Activated CD8-positive, alpha-beta T cell treated with anti-CD3 and anti-CD28 coated beads for 36 hours (primary cell): ENCODE measurements around the gene UBAC1. TPM values are rescaled to one million over a fixed set of nuclear protein-coding genes. Genes with fewer than 3 reads are reported as not detected.

Source experiments
- ATAC-seq: fragments of 200-7000 bp; cut with Tn5 transposase; one replicate; pipeline ENCODE4 v1.10.0; 2021; ENCODE audit warnings: mild to moderate bottlenecking, moderate library complexity
- CTCF ChIA-PET: fragments of 350-600 bp; sonication (Branson Sonifier 250); formaldehyde crosslinking; loops from one replicate; lab custom pipeline; 2021; ENCODE audit warnings: antibody characterized with exemption; lab: Charles Lee
- POLR2A ChIA-PET: fragments of 350-600 bp; sonication (Branson Sonifier 250); formaldehyde crosslinking; loops from one replicate; lab custom pipeline; 2021; ENCODE audit warnings: antibody characterized with exemption; lab: Charles Lee
- DNase-seq: peaks from one replicate; pipeline ENCODE4 v3.0.0-alpha.2; 2020
- H3K27ac Mint-ChIP-seq: one replicate; pipeline ENCODE4 v1.8.0; 2021; ENCODE audit warnings: mild to moderate bottlenecking, mixed read lengths
- H3K27me3 Mint-ChIP-seq: one replicate; pipeline ENCODE4 v1.8.0; 2021; ENCODE audit warnings: mixed read lengths
- H3K36me3 Mint-ChIP-seq: one replicate; pipeline ENCODE4 v1.8.0; 2021; ENCODE audit warnings: low read depth, mixed read lengths
- H3K4me1 Mint-ChIP-seq: one replicate; pipeline ENCODE4 v1.8.0; 2021; ENCODE audit warnings: low read depth, mixed read lengths
- H3K4me3 Mint-ChIP-seq: one replicate; pipeline ENCODE4 v1.8.0; 2021; ENCODE audit warnings: mild to moderate bottlenecking, moderate library complexity, mixed read lengths
- H3K9me3 Mint-ChIP-seq: one replicate; pipeline ENCODE4 v1.8.0; 2021; ENCODE audit warnings: mixed read lengths
- intact Hi-C: fragments of 100-400 bp; cut with micrococcal nuclease; formaldehyde crosslinking; loops from one replicate; pipeline ENCODE4 v1.10.0; 2022
- total RNA-seq, 2 experiments: library from RNA; stranded (reverse); gene quantifications; one replicate each; pipeline ENCODE4 v1.2.3, GENCODE V29; 2021
- TF ChIP-seq, protein P1 (sequence below): fragments of 200-600 bp; IDR thresholded peaks from one replicate; pipeline ENCODE4 v1.8.0; 2022; ENCODE audit warnings: antibody characterized with exemption, mild to moderate bottlenecking

The UBAC1 gene
- total RNA-seq, 2 experiments from 2014 or later: 32.4 to 34.3 TPM

DNA sequence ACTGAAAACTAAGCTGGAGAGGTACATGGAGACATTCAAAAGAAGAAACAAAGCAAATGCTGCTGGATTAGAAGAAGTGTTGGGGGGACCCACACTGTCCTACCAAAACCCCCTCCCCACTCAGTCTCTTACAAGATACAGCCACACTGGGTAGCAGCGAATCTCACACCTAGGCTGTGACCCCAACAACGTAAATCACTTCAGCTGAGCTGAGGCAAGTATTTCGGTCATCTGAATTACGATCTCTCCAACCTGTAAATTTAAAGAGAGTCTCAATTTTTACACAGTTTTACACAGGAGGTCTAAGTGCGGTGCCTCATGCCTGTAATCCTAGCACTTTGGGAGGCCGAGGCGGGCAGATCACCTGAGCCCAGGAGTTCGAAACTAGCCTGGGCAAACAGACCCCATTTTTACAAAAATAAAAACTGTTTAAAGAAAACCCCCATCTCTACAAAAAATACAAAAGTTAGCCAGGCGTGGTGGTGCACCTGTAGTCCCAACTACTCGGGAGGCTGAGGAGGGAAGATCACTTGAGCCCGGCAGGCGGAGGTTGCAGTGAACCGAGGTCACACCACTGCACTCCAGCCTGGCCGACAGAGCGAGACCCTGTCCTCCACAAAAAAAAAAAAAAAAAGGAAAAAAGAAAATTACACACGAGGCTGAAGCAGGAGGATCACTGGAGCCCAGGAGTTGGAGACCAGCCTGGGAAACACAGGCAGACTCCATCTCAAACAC is 57.2 kb downstream of the UBAC1 start:
- H3K27ac Mint-ChIP-seq: no peak overlapping the region
- ChIA-PET POLR2A (interaction anchor here (1.3 kb wide), 1 partner anchor 36 kb away, joined by 3 read pairs; no protein-coding TSS in a partner anchor), CTCF (no interaction called here)
- DNase-seq: no peak
- H3K9me3 Mint-ChIP-seq: peaks cover 8% of the 10 kb centered on the region
- no peak overlapping the region for H3K4me3 Mint-ChIP-seq
- no peaks in the 10 kb centered on the region for H3K27me3 Mint-ChIP-seq
- TF ChIP-seq, protein P1, sequence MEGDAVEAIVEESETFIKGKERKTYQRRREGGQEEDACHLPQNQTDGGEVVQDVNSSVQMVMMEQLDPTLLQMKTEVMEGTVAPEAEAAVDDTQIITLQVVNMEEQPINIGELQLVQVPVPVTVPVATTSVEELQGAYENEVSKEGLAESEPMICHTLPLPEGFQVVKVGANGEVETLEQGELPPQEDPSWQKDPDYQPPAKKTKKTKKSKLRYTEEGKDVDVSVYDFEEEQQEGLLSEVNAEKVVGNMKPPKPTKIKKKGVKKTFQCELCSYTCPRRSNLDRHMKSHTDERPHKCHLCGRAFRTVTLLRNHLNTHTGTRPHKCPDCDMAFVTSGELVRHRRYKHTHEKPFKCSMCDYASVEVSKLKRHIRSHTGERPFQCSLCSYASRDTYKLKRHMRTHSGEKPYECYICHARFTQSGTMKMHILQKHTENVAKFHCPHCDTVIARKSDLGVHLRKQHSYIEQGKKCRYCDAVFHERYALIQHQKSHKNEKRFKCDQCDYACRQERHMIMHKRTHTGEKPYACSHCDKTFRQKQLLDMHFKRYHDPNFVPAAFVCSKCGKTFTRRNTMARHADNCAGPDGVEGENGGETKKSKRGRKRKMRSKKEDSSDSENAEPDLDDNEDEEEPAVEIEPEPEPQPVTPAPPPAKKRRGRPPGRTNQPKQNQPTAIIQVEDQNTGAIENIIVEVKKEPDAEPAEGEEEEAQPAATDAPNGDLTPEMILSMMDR: no peak
- H3K36me3 Mint-ChIP-seq: peaks cover 36% of the 10 kb centered on the region
- H3K4me1 Mint-ChIP-seq: peaks cover 52% of the 10 kb centered on the region
- intact Hi-C loops: no loop called here
- ATAC-seq: no peak

DNA sequence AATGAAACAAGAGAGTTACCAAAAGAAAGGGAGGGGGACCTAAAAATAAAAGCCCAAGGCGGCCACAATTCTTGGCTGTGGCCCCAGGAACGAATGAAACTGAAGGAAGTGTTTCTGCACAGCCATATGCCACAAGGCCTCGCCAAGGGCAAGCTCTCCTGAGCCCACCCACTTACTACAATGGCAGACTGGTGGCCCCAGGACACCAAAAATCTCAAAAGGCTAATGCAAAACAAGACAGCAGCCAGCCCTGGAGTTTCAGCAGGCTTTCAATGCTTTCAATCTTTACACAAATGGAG is 57.9 kb downstream of the UBAC1 start:
- Mint-ChIP-seq H3K4me3 (no peak overlapping the region), H3K4me1 (peaks cover 52% of the 10 kb centered on the region), H3K27me3 (no peaks in the 10 kb centered on the region), H3K36me3 (peaks cover 34% of the 10 kb centered on the region), H3K27ac (no peak overlapping the region), H3K9me3 (peaks cover 8% of the 10 kb centered on the region)
- CTCF ChIA-PET: no interaction called here
- intact Hi-C loops: no loop called here
- DNase-seq (no peak), ATAC-seq (no peak)
- TF ChIP-seq, protein P1: no peak
- POLR2A ChIA-PET: interaction anchor here (1.3 kb wide), 1 partner anchor 36 kb away, joined by 3 read pairs; no protein-coding TSS in a partner anchor

DNA sequence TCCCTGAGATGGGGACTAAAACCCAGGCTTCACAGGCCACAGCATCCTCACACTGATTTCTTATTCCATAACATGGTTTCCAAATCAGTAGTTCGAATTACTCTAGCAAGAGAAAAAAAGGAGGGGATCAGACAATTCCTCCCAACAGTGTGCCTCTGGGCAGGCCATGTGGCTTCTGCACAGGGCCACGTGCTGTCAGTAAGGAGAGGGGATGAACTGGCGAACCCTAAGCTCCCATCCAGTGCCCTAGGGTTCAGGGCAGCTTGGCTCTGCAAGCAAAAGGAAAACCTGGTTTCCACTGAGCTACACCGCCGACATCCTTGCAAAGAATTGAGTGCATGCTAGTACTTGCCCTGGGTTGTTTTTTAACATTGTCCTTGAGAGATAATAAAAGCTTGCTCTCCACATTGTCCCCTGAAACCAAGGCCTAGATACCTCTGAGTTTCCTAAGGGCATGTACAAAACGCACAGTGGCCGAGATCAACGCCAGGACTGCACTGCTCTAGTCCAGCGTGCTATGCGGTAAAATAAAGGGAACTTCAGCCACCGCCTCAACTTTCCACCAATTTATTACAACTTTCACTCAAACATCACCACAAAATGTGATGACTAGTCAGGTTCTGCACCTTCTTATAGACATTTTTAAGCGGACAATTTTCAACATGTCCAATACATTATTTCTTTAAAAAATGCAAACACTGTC is 58.4 kb downstream of the UBAC1 start:
- Mint-ChIP-seq H3K4me3 (no peak overlapping the region), H3K27me3 (no peaks in the 10 kb centered on the region), H3K27ac (no peak overlapping the region), H3K36me3 (peaks cover 37% of the 10 kb centered on the region), H3K4me1 (peaks cover 56% of the 10 kb centered on the region), H3K9me3 (peaks cover 8% of the 10 kb centered on the region)
- intact Hi-C loops: no loop called here
- ATAC-seq: no peak
- POLR2A ChIA-PET: interaction anchor here (1.3 kb wide), 1 partner anchor 35 kb away, joined by 3 read pairs; no protein-coding TSS in a partner anchor
- no peak for DNase-seq
- CTCF ChIA-PET: no interaction called here
- TF ChIP-seq, protein P1: no peak

DNA sequence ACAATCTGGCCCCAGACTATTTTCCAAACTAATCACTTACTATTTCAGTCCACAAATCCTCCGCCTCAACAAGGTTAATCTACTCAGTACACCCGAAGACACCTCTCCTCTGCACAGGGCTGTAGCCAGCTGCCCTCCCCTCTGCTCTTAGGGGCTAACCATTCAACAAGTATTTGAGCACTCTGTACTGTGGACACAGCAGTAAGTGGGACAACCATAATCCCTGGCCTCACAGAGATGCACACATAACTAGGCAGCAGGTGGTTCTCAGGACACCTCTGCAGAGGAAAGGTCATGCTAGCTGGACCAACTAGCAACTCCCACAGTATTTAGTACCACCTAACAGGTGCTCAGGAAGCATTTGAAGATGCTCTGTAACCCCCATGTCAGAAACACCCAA is 59.3 kb downstream of the UBAC1 start:
- H3K4me1 Mint-ChIP-seq: peaks cover 58% of the 10 kb centered on the region
- no peak overlapping the region for H3K27ac Mint-ChIP-seq
- H3K4me3 Mint-ChIP-seq: no peak overlapping the region
- H3K27me3 Mint-ChIP-seq: no peaks in the 10 kb centered on the region
- no peak for ATAC-seq
- peaks cover 8% of the 10 kb centered on the region for H3K9me3 Mint-ChIP-seq
- H3K36me3 Mint-ChIP-seq: peaks cover 41% of the 10 kb centered on the region
- TF ChIP-seq, protein P1: no peak
- DNase-seq: no peak
- ChIA-PET CTCF (no interaction called here), POLR2A (no interaction called here)
- intact Hi-C loops: no loop called here
